Neural cell (in vitro differentiated cells): ENCODE measurements around the gene CPNE4. TPM values are rescaled to one million over a fixed set of nuclear protein-coding genes. Genes with fewer than 3 reads are reported as not detected.

Experiments used
- H2AFZ ChIP-seq: fragments of 200-600, 300-800 bp; sonication (generic), shearing (Covaris generic); 2 replicates; pipeline ENCODE4 v1.6.0; 2014; ENCODE audit warnings: low read depth, mild to moderate bottlenecking, antibody characterized with exemption, low read length, moderate library complexity
- H3F3A ChIP-seq: fragments of 200-600 bp; shearing (Covaris generic); 2 replicates; pipeline ENCODE4 v1.6.1; 2016; ENCODE audit warnings: mild to moderate bottlenecking, moderate library complexity, mixed read lengths, antibody characterized with exemption, low read length; ENCODE audit not compliant: insufficient read depth, poor library complexity, severe bottlenecking
- H3K27ac ChIP-seq: fragments of 200-600, 300-800 bp; sonication (generic), shearing (Covaris generic); 2 replicates; pipeline ENCODE4 v1.5.1; 2014; ENCODE audit warnings: mild to moderate bottlenecking, low read length, moderate library complexity
- H3K27me3 ChIP-seq: fragments of 300-800, 200-600 bp; sonication (generic), shearing (Covaris generic); 2 replicates; pipeline ENCODE4 v1.6.0; 2014; ENCODE audit warnings: mild to moderate bottlenecking, low read depth, low read length, moderate library complexity; ENCODE audit not compliant: insufficient read depth
- H3K36me3 ChIP-seq: fragments of 300-800, 200-600 bp; sonication (generic), shearing (Covaris generic); 2 replicates; pipeline ENCODE4 v1.5.1; 2014; ENCODE audit warnings: mild to moderate bottlenecking, antibody characterized with exemption, low read length, moderate library complexity; ENCODE audit not compliant: insufficient read depth
- H3K4me2 ChIP-seq: fragments of 300-800, 200-600 bp; sonication (generic), shearing (Covaris generic); 2 replicates; pipeline ENCODE4 v1.6.0; 2014; ENCODE audit warnings: mild to moderate bottlenecking, low read length
- H3K4me3 ChIP-seq: fragments of 300-800, 200-600 bp; sonication (generic), shearing (Covaris generic); 2 replicates; pipeline ENCODE4 v1.5.1; 2014; ENCODE audit warnings: mild to moderate bottlenecking, low read length, moderate library complexity
- H3K79me2 ChIP-seq: fragments of 200-600 bp; shearing (Covaris generic); replicated peaks from 2 replicates; pipeline ENCODE4 v1.6.0; 2014; ENCODE audit warnings: mild to moderate bottlenecking, low read length, moderate library complexity; ENCODE audit not compliant: insufficient read depth
- H3K9ac ChIP-seq: fragments of 300-800, 200-600 bp; sonication (generic), shearing (Covaris generic); 2 replicates; pipeline ENCODE4 v1.6.1; 2016; ENCODE audit warnings: mild to moderate bottlenecking, low read length, mixed read lengths
- H3K9me2 ChIP-seq: fragments of 200-600 bp; shearing (Covaris generic); 2 replicates; pipeline ENCODE4 v1.6.1; 2016; ENCODE audit warnings: mild to moderate bottlenecking, low read length, mixed read lengths; ENCODE audit not compliant: insufficient read depth
- H3K9me3 ChIP-seq: fragments of 200-600, 300-800 bp; sonication (generic), shearing (Covaris generic); 2 replicates; pipeline ENCODE4 v1.6.1; 2016; ENCODE audit warnings: mild to moderate bottlenecking, mixed run types, low read length, moderate library complexity, mixed read lengths
- H4K20me1 ChIP-seq: fragments of 200-600 bp; shearing (Covaris generic); 2 replicates; pipeline ENCODE4 v1.6.1; 2016; ENCODE audit warnings: mild to moderate bottlenecking, mixed run types; ENCODE audit not compliant: insufficient read depth
- CTCF ChIP-seq: fragments of 450-650 bp; IDR thresholded peaks from 2 replicates; pipeline ENCODE4 v1.5.1; 2014; ENCODE audit warnings: antibody characterized with exemption, mild to moderate bottlenecking, moderate library complexity; ENCODE audit not compliant: poor library complexity, severe bottlenecking
- EP300 ChIP-seq: fragments of 450-650 bp; conservative IDR thresholded peaks from 2 replicates; pipeline ENCODE4 v1.6.1; 2014; ENCODE audit warnings: antibody characterized with exemption, mild to moderate bottlenecking, moderate library complexity; ENCODE audit not compliant: poor library complexity, severe bottlenecking
- EZH2 ChIP-seq: fragments of 200-600, 300-800 bp; shearing (Covaris generic), sonication (generic); IDR thresholded peaks from 2 replicates; pipeline ENCODE4 v1.6.1; 2014; ENCODE audit warnings: antibody characterized with exemption, low read length, borderline replicate concordance, mild to moderate bottlenecking; ENCODE audit not compliant: insufficient read depth, poor library complexity, severe bottlenecking
- MXI1 ChIP-seq: fragments of 450-650 bp; conservative IDR thresholded peaks from 2 replicates; pipeline ENCODE4 v1.6.1; 2014; ENCODE audit warnings: antibody characterized with exemption, mild to moderate bottlenecking; ENCODE audit not compliant: poor library complexity, severe bottlenecking
- POLR2AphosphoS5 ChIP-seq: IDR thresholded peaks from 2 replicates; pipeline ENCODE4 v1.6.1; 2012
- RAD21 ChIP-seq: fragments of 450-650 bp; conservative IDR thresholded peaks from 2 replicates; pipeline ENCODE4 v1.6.1; 2014; ENCODE audit warnings: antibody characterized with exemption, mild to moderate bottlenecking, moderate library complexity
- REST ChIP-seq: IDR thresholded peaks from 2 replicates; pipeline ENCODE4 v1.6.1; 2012; ENCODE audit warnings: borderline replicate concordance
- SMC3 ChIP-seq: fragments of 450-650 bp; conservative IDR thresholded peaks from 2 replicates; pipeline ENCODE4 v1.6.1; 2014; ENCODE audit warnings: antibody characterized with exemption, mild to moderate bottlenecking, moderate library complexity; ENCODE audit not compliant: poor library complexity
- TAF1 ChIP-seq: IDR thresholded peaks from 2 replicates; pipeline ENCODE4 v1.6.1; 2012; ENCODE audit warnings: low read depth
- polyA plus RNA-seq: library from polyadenylated mRNA; depleted of rRNA; stranded (reverse); fragments of >200 nt; gene quantifications from 2 replicates; pipeline ENCODE4 v1.2.3, GENCODE V29; 2014

Gene CPNE4
- polyA plus RNA-seq, 1 donor from 2014 or later, result 0.59 TPM

GRCh38 chr3:131541288-131541687 is 493.5 kb downstream of the CPNE4 start:
- H3F3A ChIP-seq, result no peaks in the 10 kb centered on the region
- H3K36me3 ChIP-seq, result no peaks in the 10 kb centered on the region
- no peak overlapping the region for H3K27ac ChIP-seq
- H3K27me3 ChIP-seq, result no peaks in the 10 kb centered on the region
- no peaks in the 10 kb centered on the region for H4K20me1 ChIP-seq
- H3K9me3 ChIP-seq, result no peaks in the 10 kb centered on the region
- no peaks in the 10 kb centered on the region for H3K79me2 ChIP-seq
- H2AFZ ChIP-seq, result no peak overlapping the region
- H3K9me2 ChIP-seq, result no peaks in the 10 kb centered on the region
- no peak overlapping the region for H3K4me2 ChIP-seq
- H3K4me3 ChIP-seq, result no peak overlapping the region
- no peak for TF ChIP-seq MXI1
- H3K9ac ChIP-seq, result no peak overlapping the region

GRCh38 chr3:131540821-131541220 is 494.0 kb downstream of the CPNE4 start:
- H3F3A ChIP-seq, result no peaks in the 10 kb centered on the region

More at GRCh38 chr3:131540821-131541220, 494.0 kb downstream of the CPNE4 start:
- Histone ChIP-seq H2AFZ (no peak overlapping the region), H3K79me2 (no peaks in the 10 kb centered on the region), H3K27me3 (no peaks in the 10 kb centered on the region), H3K9me2 (no peaks in the 10 kb centered on the region), H4K20me1 (no peaks in the 10 kb centered on the region), H3K9me3 (no peaks in the 10 kb centered on the region), H3K36me3 (no peaks in the 10 kb centered on the region), H3K4me2 (no peak overlapping the region), H3K9ac (no peak overlapping the region), H3K27ac (no peak overlapping the region), H3K4me3 (no peak overlapping the region)
- TF ChIP-seq TAF1 (no peak), RAD21 (no peak), POLR2AphosphoS5 (no peak), REST (no peak), EP300 (no peak), CTCF (no peak), SMC3 (no peak), MXI1 (no peak), EZH2 (no peak)
